Fibroblast of lung (primary cell): ENCODE results near the gene EPHA1. TPM values are rescaled to one million over a fixed set of nuclear protein-coding genes. Genes with fewer than 3 reads are reported as not detected.

Experiments
- DNase-seq, 2 donors: peaks; one replicate each; pipeline versions ENCODE4 v3.0.0 to v3.0.0-alpha.2; 2010; ENCODE audit warnings: low read depth in 2 of 2
- H2AFZ ChIP-seq: 2 replicates; pipeline ENCODE4 v1.5.1; 2012; ENCODE audit warnings: low read length, control low read depth, inconsistent platforms
- H3K27ac ChIP-seq: 2 replicates; pipeline ENCODE4 v1.5.1; 2011; ENCODE audit warnings: low read length, control low read depth; ENCODE audit not compliant: insufficient read depth
- H3K27me3 ChIP-seq: 2 replicates; pipeline ENCODE4 v1.5.1; 2011; ENCODE audit warnings: mild to moderate bottlenecking, low read length; ENCODE audit not compliant: control insufficient read depth, insufficient read depth
- H3K36me3 ChIP-seq: 2 replicates; pipeline ENCODE4 v1.5.1; 2011; ENCODE audit warnings: low read length; ENCODE audit not compliant: control insufficient read depth, insufficient read depth
- H3K4me1 ChIP-seq: 2 replicates; pipeline ENCODE4 v1.5.1; 2011; ENCODE audit warnings: low read length; ENCODE audit not compliant: control insufficient read depth, insufficient read depth; ENCODE audit errors: extremely low read depth
- H3K4me2 ChIP-seq: 2 replicates; pipeline ENCODE4 v1.5.1; 2011; ENCODE audit warnings: low read length, control low read depth; ENCODE audit not compliant: insufficient read depth; ENCODE audit errors: extremely low read depth
- H3K4me3 ChIP-seq, 4 experiments: fragments of 200-600 bp in 1 of 4; sonication (generic) in 1 of 4; replicated peaks in 1 of 4; 2 replicates each; pipeline ENCODE4 v1.5.1; 2011 to 2016; ENCODE audit warnings: low read length in 4 of 4, low read depth in 3 of 4, mild to moderate bottlenecking in 3 of 4, control low read depth in 2 of 4, inconsistent platforms in 1 of 4, mixed read lengths in 1 of 4; ENCODE audit not compliant: insufficient read depth in 1 of 4; ENCODE audit errors: control extremely low read depth in 1 of 4
- H3K79me2 ChIP-seq: 2 replicates; pipeline ENCODE4 v1.5.1; 2012; ENCODE audit warnings: mild to moderate bottlenecking, low read length, inconsistent platforms; ENCODE audit not compliant: control insufficient read depth, insufficient read depth
- H3K9ac ChIP-seq: 2 replicates; pipeline ENCODE4 v1.5.1; 2011; ENCODE audit warnings: mild to moderate bottlenecking, low read length, control low read depth; ENCODE audit not compliant: insufficient read depth
- H3K9me3 ChIP-seq: 2 replicates; pipeline ENCODE4 v1.5.1; 2012; ENCODE audit warnings: low read depth, low read length; ENCODE audit not compliant: control insufficient read depth, insufficient read depth
- H4K20me1 ChIP-seq: 2 replicates; pipeline ENCODE4 v1.5.1; 2011; ENCODE audit warnings: low read length; ENCODE audit not compliant: control insufficient read depth, insufficient read depth; ENCODE audit errors: extremely low read depth
- EZH2 ChIP-seq: IDR thresholded peaks from 2 replicates; pipeline ENCODE4 v1.5.1; 2012; ENCODE audit warnings: low read length, control low read depth, mild to moderate bottlenecking; ENCODE audit errors: missing control alignments
- polyA plus RNA-seq, 2 donors: library from polyadenylated mRNA; depleted of rRNA in 1 of 2; stranded (reverse) in 1 of 2; unstranded in 1 of 2; fragments of >200 nt; gene quantifications; 2 replicates each; pipeline ENCODE4 v1.2.1, GENCODE V29; 2011 to 2012; ENCODE audit warnings: missing spikeins in 1 of 2
- total RNA-seq: library from RNA; depleted of rRNA; stranded (reverse); fragments of >200 nt; gene quantifications from 2 replicates; pipeline ENCODE4 v1.2.1, GENCODE V29; 2014
- TF ChIP-seq, protein P1 (sequence below), 2 donors: IDR thresholded peaks in 1 of 2; conservative IDR thresholded peaks in 1 of 2; 1 replicate in 1 of 2; 2 replicates in 1 of 2; pipeline ENCODE4 v1.5.1; 2011 to 2012; ENCODE audit warnings: low read length in 2 of 2, control low read depth in 1 of 2, inconsistent platforms in 1 of 2, low read depth in 1 of 2, mild to moderate bottlenecking in 1 of 2

Gene EPHA1
- total and polyA plus RNA-seq, 2 donors (not counting 1 experiment from before 2014, with no cell fraction given) = under 0.01 to 0.09 TPM

DNA sequence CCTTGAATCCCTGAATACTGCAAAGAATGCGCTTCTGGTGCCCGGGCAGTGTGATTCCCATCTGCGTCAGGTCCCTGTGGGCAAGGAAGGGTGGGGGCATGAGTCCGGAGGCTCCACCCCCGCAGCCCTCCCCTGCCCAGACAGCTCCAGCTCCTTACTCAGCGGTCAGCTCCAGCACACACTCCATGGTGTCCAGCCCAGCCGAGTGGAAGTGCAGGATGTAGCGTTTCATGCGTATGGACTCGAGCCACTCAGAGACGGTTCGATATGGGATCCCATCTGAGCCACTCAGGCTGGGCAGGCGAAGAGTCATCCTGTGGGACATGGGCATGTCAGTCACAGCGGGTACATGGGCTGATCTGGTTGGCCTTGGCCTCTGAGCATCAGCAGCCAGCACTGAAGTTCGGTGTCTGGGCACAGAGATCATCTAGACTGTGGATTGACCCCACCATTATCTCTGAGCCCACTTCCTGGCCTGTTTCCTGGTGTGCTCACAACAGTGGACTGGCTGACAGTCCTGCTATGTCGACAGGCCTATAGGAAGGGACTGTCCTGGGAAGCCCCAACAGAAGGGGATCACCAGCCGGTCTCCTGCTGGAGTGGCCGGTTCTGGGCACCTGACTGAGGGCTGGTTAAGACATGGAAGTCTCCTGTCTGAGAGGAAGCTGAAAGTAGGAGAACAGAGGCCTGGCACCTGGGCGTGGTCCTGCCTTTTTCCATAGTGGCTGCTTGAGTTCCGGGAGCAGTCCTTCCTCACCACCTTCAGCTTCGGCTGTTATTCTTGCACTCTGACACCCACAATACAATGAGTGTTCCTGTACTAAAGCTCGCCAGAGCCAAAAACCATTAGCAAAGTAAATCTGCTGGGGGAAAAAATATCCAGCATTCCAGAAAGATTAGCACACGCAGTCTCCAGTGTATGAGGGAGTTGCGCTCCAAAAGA, 16.9 kb downstream of the EPHA1 start:
- H3K4me1 ChIP-seq = peaks cover 40% of the 10 kb centered on the region
- no peak overlapping the region for H2AFZ ChIP-seq

DNA sequence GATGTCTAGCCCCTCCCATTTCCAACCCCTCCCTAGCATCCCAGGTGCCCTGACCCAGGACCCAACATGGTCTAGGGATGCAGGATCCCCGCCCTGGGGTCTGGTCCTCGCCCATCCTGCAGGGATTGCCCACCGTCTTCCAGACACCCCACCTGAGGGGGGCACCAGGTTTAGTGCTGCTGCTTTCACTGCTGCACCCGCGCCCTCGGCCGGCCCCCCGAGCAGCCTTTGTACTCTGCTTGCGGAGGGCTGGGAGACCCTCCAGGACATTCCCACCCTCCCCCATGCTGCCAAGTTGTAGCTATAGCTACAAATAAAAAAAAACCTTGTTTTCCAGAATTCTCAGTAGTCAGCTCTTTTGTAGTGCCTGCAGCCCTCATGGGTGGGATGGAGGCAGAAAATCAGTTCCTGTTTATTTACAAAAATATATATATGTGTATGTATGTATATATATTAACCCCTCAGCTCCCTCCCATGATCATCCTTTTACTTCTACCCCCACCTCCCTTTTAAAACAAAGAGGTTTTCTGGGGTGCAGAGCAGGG, 17.8 kb downstream of the EPHA1 start:
- Histone ChIP-seq H3K4me2 (peak overlapping the region; percentile 51), H3K4me3 (no peak overlapping the region), H3K9me3 (no peaks in the 10 kb centered on the region), H3K36me3 (peaks cover 49% of the 10 kb centered on the region), H4K20me1 (peaks cover 5% of the 10 kb centered on the region), H3K4me1 (peaks cover 45% of the 10 kb centered on the region), H3K27ac (peak overlapping the region; percentile 92), H2AFZ (no peak overlapping the region), H3K9ac (peak overlapping the region; percentile 30), H3K79me2 (peaks cover 39% of the 10 kb centered on the region), H3K27me3 (no peaks in the 10 kb centered on the region)
- no peak for TF ChIP-seq EZH2
- TF ChIP-seq, protein P1, sequence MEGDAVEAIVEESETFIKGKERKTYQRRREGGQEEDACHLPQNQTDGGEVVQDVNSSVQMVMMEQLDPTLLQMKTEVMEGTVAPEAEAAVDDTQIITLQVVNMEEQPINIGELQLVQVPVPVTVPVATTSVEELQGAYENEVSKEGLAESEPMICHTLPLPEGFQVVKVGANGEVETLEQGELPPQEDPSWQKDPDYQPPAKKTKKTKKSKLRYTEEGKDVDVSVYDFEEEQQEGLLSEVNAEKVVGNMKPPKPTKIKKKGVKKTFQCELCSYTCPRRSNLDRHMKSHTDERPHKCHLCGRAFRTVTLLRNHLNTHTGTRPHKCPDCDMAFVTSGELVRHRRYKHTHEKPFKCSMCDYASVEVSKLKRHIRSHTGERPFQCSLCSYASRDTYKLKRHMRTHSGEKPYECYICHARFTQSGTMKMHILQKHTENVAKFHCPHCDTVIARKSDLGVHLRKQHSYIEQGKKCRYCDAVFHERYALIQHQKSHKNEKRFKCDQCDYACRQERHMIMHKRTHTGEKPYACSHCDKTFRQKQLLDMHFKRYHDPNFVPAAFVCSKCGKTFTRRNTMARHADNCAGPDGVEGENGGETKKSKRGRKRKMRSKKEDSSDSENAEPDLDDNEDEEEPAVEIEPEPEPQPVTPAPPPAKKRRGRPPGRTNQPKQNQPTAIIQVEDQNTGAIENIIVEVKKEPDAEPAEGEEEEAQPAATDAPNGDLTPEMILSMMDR (conservative IDR thresholded peaks at IDR 0.05 in 1 of 2, IDR thresholded peaks at IDR 0.05 in 1 of 2; ENCODE audit: low read depth in 1 of 2, low read length in 2 of 2) = no peak
- DNase-seq = no peak

More for the DNA sequence above, 16.9 kb downstream of the EPHA1 start:
- H3K4me2 ChIP-seq = peak overlapping the region; percentile 80
- H4K20me1 ChIP-seq = peaks cover 5% of the 10 kb centered on the region
- TF ChIP-seq EZH2 = no peak
- TF ChIP-seq, protein P1 (conservative IDR thresholded peaks at IDR 0.05 in 1 of 2, IDR thresholded peaks at IDR 0.05 in 1 of 2; ENCODE audit: low read depth in 1 of 2, low read length in 2 of 2) = no peak
- peaks cover 45% of the 10 kb centered on the region for H3K36me3 ChIP-seq
- peak overlapping the region; percentile 38 for H3K9ac ChIP-seq
- H3K27me3 ChIP-seq = no peaks in the 10 kb centered on the region
- H3K4me3 ChIP-seq = peak overlapping the region in 1 of 4 experiments; percentile 28
- H3K27ac ChIP-seq = peak overlapping the region; percentile 92
- DNase-seq = peak; percentile 90 to 92
- peaks cover 30% of the 10 kb centered on the region for H3K79me2 ChIP-seq
- H3K9me3 ChIP-seq = no peaks in the 10 kb centered on the region

DNA sequence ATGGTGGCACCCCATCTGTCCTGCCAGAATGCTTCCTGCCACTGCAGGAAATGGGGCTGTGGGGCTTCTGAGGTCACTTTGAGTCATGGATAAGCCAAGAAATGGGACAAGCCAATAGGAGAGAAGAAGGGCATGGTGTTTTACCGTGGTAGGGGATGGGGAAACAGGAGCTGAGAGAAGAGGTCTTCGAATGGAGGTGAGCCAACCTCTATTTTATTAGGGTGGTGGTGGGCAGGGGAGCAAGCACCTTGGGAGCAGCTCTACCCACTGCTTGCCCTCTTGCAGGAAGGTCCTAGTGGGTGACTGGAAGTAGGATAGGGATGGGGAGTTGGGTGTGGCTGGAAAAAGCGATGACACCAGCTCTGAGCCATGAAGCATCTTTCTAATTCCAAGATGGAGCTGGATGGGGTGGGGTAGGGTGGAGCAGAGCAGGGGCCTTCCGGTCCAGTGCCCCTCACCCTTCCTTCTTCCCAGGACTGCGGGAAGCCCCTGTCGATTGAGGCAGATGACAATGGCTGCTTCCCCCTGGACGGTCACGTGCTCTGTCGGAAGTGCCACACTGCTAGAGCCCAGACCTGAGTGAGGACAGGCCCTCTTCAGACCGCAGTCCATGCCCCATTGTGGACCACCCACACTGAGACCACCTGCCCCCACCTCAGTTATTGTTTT, 18.4 kb downstream of the EPHA1 start:
- TF ChIP-seq, protein P1 (conservative IDR thresholded peaks at IDR 0.05 in 1 of 2, IDR thresholded peaks at IDR 0.05 in 1 of 2; ENCODE audit: low read depth in 1 of 2, low read length in 2 of 2) = no peak
- no peak for TF ChIP-seq EZH2
- Histone ChIP-seq H3K27me3 (no peaks in the 10 kb centered on the region), H4K20me1 (peaks cover 5% of the 10 kb centered on the region), H3K4me1 (peaks cover 47% of the 10 kb centered on the region), H2AFZ (no peak overlapping the region), H3K4me2 (peak overlapping the region; percentile 13), H3K27ac (peak overlapping the region; percentile 47), H3K9ac (no peak overlapping the region), H3K79me2 (peaks cover 45% of the 10 kb centered on the region), H3K4me3 (no peak overlapping the region), H3K9me3 (no peaks in the 10 kb centered on the region), H3K36me3 (peaks cover 50% of the 10 kb centered on the region)
- no peak for DNase-seq
